ENCODE measurements around the gene RAP1GAP.

RAP1GAP gene

GRCh38 chr1:21671915-21672314 is 2.8 kb upstream of the RAP1GAP start:
- H3K4me2 ChIP-seq: no peak overlapping the region
- no peak overlapping the region for H3K9ac ChIP-seq
- H3K27me3 ChIP-seq (ENCODE audit: insufficient read depth, low read depth): peaks cover 34% of the 10 kb centered on the region
- no peak for TF ChIP-seq CTCF (conservative IDR thresholded peaks at IDR 0.05; ENCODE audit: low read depth, low read length)
- H3K27ac ChIP-seq: no peak overlapping the region
- no peaks in the 10 kb centered on the region for H3K36me3 ChIP-seq (ENCODE audit: insufficient read depth)
- H3K4me3 ChIP-seq (IDR thresholded peaks at IDR 0.05; ENCODE audit: insufficient read depth, low read depth, low read length): no peak overlapping the region
- no peaks in the 10 kb centered on the region for H3K79me2 ChIP-seq (ENCODE audit: insufficient read depth, low read depth)
- H2AFZ ChIP-seq (ENCODE audit: low read depth): no peak overlapping the region
- no peaks in the 10 kb centered on the region for H3K4me1 ChIP-seq (ENCODE audit: low read depth, poor library complexity, severe bottlenecking)
- H4K20me1 ChIP-seq (ENCODE audit: insufficient read depth): no peaks in the 10 kb centered on the region

GRCh38 chr1:21670956-21671902 is 2.1 kb upstream of the RAP1GAP start:
- no peak overlapping the region for H3K4me2 ChIP-seq
- H4K20me1 ChIP-seq (ENCODE audit: insufficient read depth): no peaks in the 10 kb centered on the region
- H3K36me3 ChIP-seq (ENCODE audit: insufficient read depth): no peaks in the 10 kb centered on the region
- H3K9ac ChIP-seq: no peak overlapping the region
- no peaks in the 10 kb centered on the region for H3K4me1 ChIP-seq (ENCODE audit: low read depth, poor library complexity, severe bottlenecking)
- no peak overlapping the region for H3K4me3 ChIP-seq (IDR thresholded peaks at IDR 0.05; ENCODE audit: insufficient read depth, low read depth, low read length)
- no peak for TF ChIP-seq CTCF (conservative IDR thresholded peaks at IDR 0.05; ENCODE audit: low read depth, low read length)
- H2AFZ ChIP-seq (ENCODE audit: low read depth): no peak overlapping the region
- no peak overlapping the region for H3K27ac ChIP-seq
- H3K79me2 ChIP-seq (ENCODE audit: insufficient read depth, low read depth): no peaks in the 10 kb centered on the region
- H3K27me3 ChIP-seq (ENCODE audit: insufficient read depth, low read depth): peaks cover 34% of the 10 kb centered on the region

GRCh38 chr1:21670059-21670881 is 1.1 kb upstream of the RAP1GAP start:
- no peak overlapping the region for H3K4me3 ChIP-seq (IDR thresholded peaks at IDR 0.05; ENCODE audit: insufficient read depth, low read depth, low read length)
- H3K4me2 ChIP-seq: no peak overlapping the region
- no peaks in the 10 kb centered on the region for H4K20me1 ChIP-seq (ENCODE audit: insufficient read depth)
- no peak overlapping the region for H3K27ac ChIP-seq
- no peak for TF ChIP-seq CTCF (conservative IDR thresholded peaks at IDR 0.05; ENCODE audit: low read depth, low read length)
- no peak overlapping the region for H3K9ac ChIP-seq
- peaks cover 40% of the 10 kb centered on the region for H3K27me3 ChIP-seq (ENCODE audit: insufficient read depth, low read depth)
- H3K4me1 ChIP-seq (ENCODE audit: low read depth, poor library complexity, severe bottlenecking): no peaks in the 10 kb centered on the region
- H2AFZ ChIP-seq (ENCODE audit: low read depth): no peak overlapping the region
- no peaks in the 10 kb centered on the region for H3K79me2 ChIP-seq (ENCODE audit: insufficient read depth, low read depth)
- H3K36me3 ChIP-seq (ENCODE audit: insufficient read depth): no peaks in the 10 kb centered on the region

GRCh38 chr1:21668951-21669257 is 253 bp downstream of the RAP1GAP start:
- Histone ChIP-seq H3K27ac (no peak overlapping the region), H3K9ac (no peak overlapping the region)

More at GRCh38 chr1:21668951-21669257, 253 bp downstream of the RAP1GAP start:
- Histone ChIP-seq H3K4me2 (peak overlapping the region; percentile 36), H3K4me1 (ENCODE audit: low read depth, poor library complexity, severe bottlenecking) (no peaks in the 10 kb centered on the region), H3K27me3 (ENCODE audit: insufficient read depth, low read depth) (peaks cover 50% of the 10 kb centered on the region), H2AFZ (ENCODE audit: low read depth) (peak overlapping the region; percentile 10; the same call in 1 of the 2 replicates), H3K79me2 (ENCODE audit: insufficient read depth, low read depth) (no peaks in the 10 kb centered on the region), H3K36me3 (ENCODE audit: insufficient read depth) (no peaks in the 10 kb centered on the region), H3K4me3 (IDR thresholded peaks at IDR 0.05; ENCODE audit: insufficient read depth, low read depth, low read length) (no peak overlapping the region), H4K20me1 (ENCODE audit: insufficient read depth) (no peaks in the 10 kb centered on the region)
- TF ChIP-seq CTCF (conservative IDR thresholded peaks at IDR 0.05; ENCODE audit: low read depth, low read length): no peak

Data from KMS-11 (cell line).